ENCODE data around the gene IMMP2L. TPM values are rescaled to one million over a fixed set of nuclear protein-coding genes. Genes with fewer than 3 reads are reported as not detected.
"Not testable (repeated sequence)": the region's sequence is repeated elsewhere in the genome, so short reads cannot be mapped to it uniquely, and the experiment has no call there.

The IMMP2L gene
- total RNA-seq, 4 donors from 2014 or later = 23.8 to 30.0 (median 27.7) TPM

GRCh38 chr7:111256391-111256790 lies 305.9 kb downstream of the IMMP2L start:
- DNase-seq = no peak
- intact Hi-C loops (cut with DNase I) = no loop called here
- WGBS, 2 donors = 87 to 88% methylated on average over 1 of the region's 1 CpG
- no peaks in the 10 kb centered on the region for H3K9me3 ChIP-seq
- no peaks in the 10 kb centered on the region for H3K36me3 ChIP-seq
- no peak overlapping the region for H3K4me3 ChIP-seq (replicated peaks in 1 of 3)
- H3K27me3 ChIP-seq = no peaks in the 10 kb centered on the region
- H3K4me1 ChIP-seq = no peaks in the 10 kb centered on the region
- no peak overlapping the region for H3K27ac ChIP-seq
- TF ChIP-seq POLR2A (IDR thresholded peaks at IDR 0.05) (no peak), CTCF (IDR thresholded peaks at IDR 0.05) (no peak)

GRCh38 chr7:111255576-111255975 lies 306.7 kb downstream of the IMMP2L start:
- intact Hi-C loops (cut with DNase I) = no loop called here
- no peaks in the 10 kb centered on the region for H3K4me1 ChIP-seq
- DNase-seq = no peak
- TF ChIP-seq POLR2A (IDR thresholded peaks at IDR 0.05) (no peak), CTCF (IDR thresholded peaks at IDR 0.05) (no peak)
- H3K27ac ChIP-seq = no peak overlapping the region
- no peaks in the 10 kb centered on the region for H3K9me3 ChIP-seq
- no peak overlapping the region for H3K4me3 ChIP-seq (replicated peaks in 1 of 3)
- no peaks in the 10 kb centered on the region for H3K36me3 ChIP-seq
- no peaks in the 10 kb centered on the region for H3K27me3 ChIP-seq

- H3K9me3 ChIP-seq; intact Hi-C loops (cut with DNase I); DNase-seq; H3K4me3 ChIP-seq (replicated peaks in 1 of 3); H3K27me3 ChIP-seq; H3K4me1 ChIP-seq; H3K36me3 ChIP-seq; H3K27ac ChIP-seq: not testable (repeated sequence)
- 83 to 84% methylated on average over 3 of the region's 3 CpGs for WGBS, 2 donors
Observed at GRCh38 chr7:111251365-111251764, 310.9 kb downstream of the IMMP2L start.

- H3K4me1 ChIP-seq; H3K36me3 ChIP-seq; H3K4me3 ChIP-seq (replicated peaks in 1 of 3); DNase-seq; intact Hi-C loops (cut with DNase I); H3K27me3 ChIP-seq; H3K27ac ChIP-seq; H3K9me3 ChIP-seq: not testable (repeated sequence)
- WGBS, 2 donors = 94 to 96% methylated on average over 5 of the region's 5 CpGs
Observed at GRCh38 chr7:111249807-111250206, 312.5 kb downstream of the IMMP2L start.

GRCh38 chr7:111242141-111242755 lies 320.0 kb downstream of the IMMP2L start:
- 68% methylated on average over 9 of the region's 9 CpGs for WGBS, 2 donors
- TF ChIP-seq POLR2A (IDR thresholded peaks at IDR 0.05) = no peak
- TF ChIP-seq CTCF (IDR thresholded peaks at IDR 0.05) = no peak
- H3K4me1 ChIP-seq = peaks cover 5 to 6% of the 10 kb centered on the region in 2 donors

GRCh38 chr7:111240371-111240770 lies 321.9 kb downstream of the IMMP2L start:
- no peaks in the 10 kb centered on the region for H3K27me3 ChIP-seq
- H3K36me3 ChIP-seq = no peaks in the 10 kb centered on the region
- H3K9me3 ChIP-seq = no peaks in the 10 kb centered on the region
- no peak for DNase-seq
- no peak overlapping the region for H3K4me3 ChIP-seq (replicated peaks in 1 of 3)
- TF ChIP-seq POLR2A (IDR thresholded peaks at IDR 0.05) (no peak), CTCF (IDR thresholded peaks at IDR 0.05) (no peak)
- WGBS, 2 donors = 83 to 84% methylated on average over 4 of the region's 4 CpGs
- peaks cover 5 to 6% of the 10 kb centered on the region in 2 donors for H3K4me1 ChIP-seq
- intact Hi-C loops (cut with DNase I) = no loop called here
- no peak overlapping the region for H3K27ac ChIP-seq

More at GRCh38 chr7:111242141-111242755, 320.0 kb downstream of the IMMP2L start:
- intact Hi-C loops (cut with DNase I) = no loop called here
- no peak for DNase-seq
- Histone ChIP-seq H3K27ac (no peak overlapping the region), H3K27me3 (no peaks in the 10 kb centered on the region), H3K4me3 (replicated peaks in 1 of 3) (no peak overlapping the region), H3K9me3 (no peaks in the 10 kb centered on the region), H3K36me3 (no peaks in the 10 kb centered on the region)

Measured in thyroid gland (tissue), 4 donors.